Fibroblast of villous mesenchyme (primary cell): ENCODE results near the gene RBL2. TPM values are rescaled to one million over a fixed set of nuclear protein-coding genes. Genes with fewer than 3 reads are reported as not detected.

Experiments used
- DNase-seq: peaks from one replicate; pipeline ENCODE4 v3.0.0-alpha.2; 2010; ENCODE audit warnings: low read depth
- H3K4me3 ChIP-seq: 2 replicates; pipeline ENCODE4 v1.5.1; 2011; ENCODE audit warnings: low read depth, mild to moderate bottlenecking, low read length
- CTCF ChIP-seq: IDR thresholded peaks from 2 replicates; pipeline ENCODE4 v1.5.1; 2012; ENCODE audit warnings: low read depth, mild to moderate bottlenecking, low read length; ENCODE audit not compliant: insufficient read depth
- total RNA-seq: library from RNA; depleted of rRNA; stranded (reverse); fragments of >200 nt; gene quantifications from 2 replicates; pipeline ENCODE4 v1.2.3, GENCODE V29; 2012

RBL2 gene
- total RNA-seq, 1 donor: 49.7 TPM

GRCh38 chr16:53492503-53492902 is 58.2 kb downstream of the RBL2 start:
- no peak for TF ChIP-seq CTCF
- no peak for DNase-seq
- no peak overlapping the region for H3K4me3 ChIP-seq

- no peak overlapping the region for H3K4me3 ChIP-seq
- no peak for TF ChIP-seq CTCF
- no peak for DNase-seq
Observed at GRCh38 chr16:53494636-53495035, 60.4 kb downstream of the RBL2 start.

GRCh38 chr16:53495325-53495724 is 61.1 kb downstream of the RBL2 start:
- no peak overlapping the region for H3K4me3 ChIP-seq
- peak; percentile 9 for TF ChIP-seq CTCF
- DNase-seq: no peak

GRCh38 chr16:53498984-53499383 is 64.7 kb downstream of the RBL2 start:
- DNase-seq: no peak
- TF ChIP-seq CTCF: no peak
- H3K4me3 ChIP-seq: no peak overlapping the region

- peak overlapping the region; percentile 3 for H3K4me3 ChIP-seq
- DNase-seq: peak; percentile 56
- no peak for TF ChIP-seq CTCF
Observed at GRCh38 chr16:53501216-53501859, 67.1 kb downstream of the RBL2 start.

GRCh38 chr16:53502331-53503269 is 68.3 kb downstream of the RBL2 start, which contains the start of gene AKTIP:
TSS of gene AKTIP (minus strand) at chr16:53503209. CDS start at chr16:53500259, 2,950 bp downstream.
- H3K4me3 ChIP-seq: peak within 1 kb of the TSS; percentile 84
- no peak for TF ChIP-seq CTCF
- peak; percentile 34 for DNase-seq
